Stimulated activated naive CD8-positive, alpha-beta T cell treated with anti-CD3 and anti-CD28 coated beads, Interleukin-15, Interleukin-2, amounts not matched to agents 100 U/mL and 50 U/mL, for 24 hours (primary cell): ENCODE results near the gene CUL4B.
"Not testable (repeated sequence)": the region's sequence is repeated elsewhere in the genome, so short reads cannot be mapped to it uniquely, and the experiment has no call there.

Experiments
- ATAC-seq: fragments of 150-1000 bp; cut with Tn5 transposase; one replicate; pipeline ENCODE4 v1.10.0; 2021
- DNase-seq: peaks from one replicate; pipeline ENCODE4 v3.0.0; 2021

CUL4B gene

DNA sequence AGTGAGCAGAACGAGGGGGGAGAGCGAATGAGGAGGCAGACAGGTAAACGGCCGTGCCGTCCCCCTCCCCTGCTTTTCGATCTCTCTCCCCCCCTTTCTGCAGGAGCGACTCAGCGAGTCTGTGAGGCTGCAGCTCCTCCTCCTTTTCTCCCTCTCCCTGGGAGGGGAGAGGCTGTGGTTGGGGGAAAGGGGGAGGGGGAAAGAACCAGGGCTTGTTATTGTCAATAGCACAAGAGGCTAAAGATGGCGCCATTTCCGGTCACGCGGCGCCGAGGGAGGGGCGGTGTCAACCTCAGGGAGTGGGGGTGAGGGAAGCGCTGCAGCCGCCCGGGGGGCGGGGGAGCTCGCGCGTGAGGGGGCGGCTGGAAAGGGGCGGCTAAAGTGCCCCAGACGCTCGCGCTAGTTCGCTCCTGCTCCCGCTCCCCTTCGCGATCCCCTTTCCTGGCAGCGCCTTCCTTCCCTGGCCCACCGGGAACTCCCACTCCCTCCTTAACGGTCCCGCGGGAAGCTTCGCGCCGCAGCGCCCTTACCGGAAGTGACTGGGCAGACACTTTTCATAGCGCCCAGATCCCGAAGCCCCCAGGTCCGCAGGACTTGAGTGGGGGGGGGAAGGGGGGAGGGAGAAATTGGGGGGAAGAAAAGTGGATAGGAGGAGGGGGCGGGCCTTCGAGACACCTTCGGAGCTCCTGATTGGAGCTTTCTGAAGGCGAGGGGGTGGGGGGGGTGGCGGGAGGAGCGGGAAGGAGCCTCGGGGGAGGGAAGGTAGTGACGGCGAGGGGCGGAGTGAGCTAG, at the start of gene CUL4B:
TSS of gene CUL4B (minus strand) at position 121 of the 792 bp plus-strand sequence. CDS start 324 bp downstream, outside the sequence.
- DNase-seq: peak; percentile 88
- peak; percentile 91 for ATAC-seq

DNA sequence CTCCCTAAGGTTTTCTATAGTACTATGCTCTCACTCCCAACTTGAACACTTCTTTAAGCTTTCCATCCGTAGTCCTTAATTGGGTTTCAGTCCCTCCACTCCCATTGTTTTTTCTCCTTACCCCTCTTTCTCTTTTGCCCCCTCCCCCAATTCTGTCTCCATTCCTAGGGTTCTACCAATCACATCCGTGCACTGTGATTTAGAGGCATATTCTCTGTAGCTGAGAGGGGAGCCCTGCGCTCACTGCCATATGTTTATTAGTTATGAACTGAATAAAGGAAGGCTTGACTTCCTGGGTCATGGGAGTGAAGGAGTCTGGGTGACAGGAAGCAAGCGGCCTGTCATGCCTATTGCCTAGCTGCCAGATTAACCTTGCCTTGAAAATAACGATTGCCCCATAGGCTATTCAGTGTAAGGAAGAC, 43.6 kb upstream of the CUL4B start:
- DNase-seq: peak; percentile 8

DNA sequence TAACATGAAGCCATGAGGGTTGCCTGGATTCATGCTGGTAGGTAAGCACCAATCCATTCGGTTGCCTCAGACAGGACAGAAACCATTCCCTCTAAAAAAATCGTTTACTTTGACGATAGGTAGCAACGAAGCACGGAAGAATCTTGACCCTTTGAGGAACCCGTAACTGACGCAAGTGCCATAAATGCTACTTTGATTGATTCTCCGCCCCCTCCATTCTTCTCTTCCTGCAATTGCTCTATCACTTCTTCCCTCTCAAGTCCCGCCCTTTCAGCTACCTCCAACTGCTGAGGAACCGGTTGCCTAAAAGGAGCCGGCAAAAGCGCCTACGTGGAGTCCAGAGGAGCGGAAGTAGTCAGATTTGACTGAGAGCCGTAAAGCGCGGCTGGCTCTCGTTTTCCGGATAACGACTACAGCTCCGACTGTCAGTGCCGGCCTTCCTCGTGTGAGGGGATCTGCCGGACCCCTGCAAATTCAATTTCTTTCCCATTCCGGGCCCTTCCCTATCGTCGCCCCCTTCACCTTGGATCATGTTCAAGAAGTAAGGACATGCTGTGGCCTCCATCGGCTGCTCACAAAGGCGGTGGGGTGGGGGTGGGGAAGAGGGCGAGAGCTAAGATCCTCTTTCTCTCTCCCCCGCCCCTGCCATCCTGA, 43.1 kb upstream of the CUL4B start, which contains the start of gene MCTS1:
TSS of gene MCTS1 (plus strand) at position 395 of the 654 bp plus-strand sequence. CDS start at position 531, 136 bp downstream.
- ATAC-seq (peak; percentile 98), DNase-seq (peak; percentile 73)

More for the DNA sequence above, 43.6 kb upstream of the CUL4B start:
- ATAC-seq: peak; percentile 67

DNA sequence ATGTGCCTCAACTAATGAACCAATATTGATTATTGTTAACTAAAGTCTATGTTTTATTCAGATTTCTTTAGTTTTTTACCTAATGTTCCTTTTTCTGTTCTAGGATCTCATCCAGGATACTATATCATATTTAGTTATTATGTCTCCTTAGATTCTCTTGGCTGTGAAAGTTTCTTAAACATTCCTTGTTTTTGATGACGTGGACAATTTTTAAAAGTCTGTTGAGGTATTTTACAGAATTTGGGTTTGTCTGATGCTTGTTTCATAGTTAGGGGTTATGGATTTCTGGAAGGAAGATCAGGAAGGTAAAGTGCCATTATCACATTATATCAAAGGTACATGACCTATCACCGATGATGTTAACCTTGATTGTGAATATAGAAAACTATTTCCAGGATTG, 24.9 kb upstream of the CUL4B start:
- ATAC-seq (no peak), DNase-seq (no peak)

DNA sequence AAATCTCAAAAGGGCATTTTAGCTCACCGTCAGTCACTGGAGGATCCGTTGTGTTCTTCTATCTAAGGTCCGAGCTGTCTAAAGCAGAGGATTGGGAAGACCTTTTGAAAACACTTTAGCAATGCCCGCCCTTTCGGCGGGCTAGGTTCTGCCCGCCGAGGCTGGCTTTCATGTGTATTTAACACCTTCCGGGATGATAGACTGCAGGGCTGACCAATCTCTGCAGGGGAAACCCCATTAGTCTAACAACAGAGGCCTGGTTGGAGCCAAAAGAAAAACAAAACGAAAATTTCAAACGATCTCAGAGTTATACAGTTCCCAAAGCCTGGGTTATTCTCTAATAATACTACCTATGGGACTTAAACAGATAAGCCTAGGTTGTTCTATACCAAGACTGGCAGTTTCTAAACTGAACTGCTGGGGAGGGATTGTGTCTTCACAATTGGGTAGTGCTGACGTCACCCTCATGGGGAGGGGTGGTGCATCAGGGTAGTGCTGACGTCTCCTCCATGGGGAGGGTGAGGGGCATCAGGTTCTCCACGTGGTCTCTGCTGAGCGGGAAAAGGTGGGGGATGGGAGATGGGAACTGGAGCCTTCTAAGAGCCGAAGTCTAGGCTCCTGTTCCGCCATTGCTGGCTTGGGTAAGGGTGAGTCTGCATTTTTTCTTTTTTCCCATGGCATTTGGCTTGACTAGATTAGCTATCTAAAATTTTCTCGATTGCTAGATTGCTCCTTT, 14.8 kb upstream of the CUL4B start:
- DNase-seq (no peak), ATAC-seq (no peak)

DNA sequence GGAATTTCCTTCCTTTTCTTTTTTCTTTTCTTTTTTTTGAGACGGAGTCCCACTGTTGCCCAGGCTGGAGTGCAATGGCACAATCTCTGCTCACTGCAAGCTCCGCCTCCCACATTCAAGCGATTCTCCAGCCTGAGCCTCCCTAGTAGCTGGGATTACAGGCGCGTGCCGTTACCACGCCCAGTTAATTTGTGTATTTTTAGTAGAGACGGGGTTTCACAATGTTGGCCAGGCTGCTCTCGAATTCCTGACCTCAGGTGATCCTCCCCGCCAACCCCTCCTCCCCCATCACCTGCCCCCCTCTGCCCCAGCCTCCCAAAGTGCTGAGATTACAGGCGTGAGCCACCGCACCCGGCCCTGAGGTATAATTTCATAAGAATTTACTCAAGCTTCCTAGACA, 13.0 kb upstream of the CUL4B start:
- not testable (repeated sequence) for ATAC-seq, DNase-seq

DNA sequence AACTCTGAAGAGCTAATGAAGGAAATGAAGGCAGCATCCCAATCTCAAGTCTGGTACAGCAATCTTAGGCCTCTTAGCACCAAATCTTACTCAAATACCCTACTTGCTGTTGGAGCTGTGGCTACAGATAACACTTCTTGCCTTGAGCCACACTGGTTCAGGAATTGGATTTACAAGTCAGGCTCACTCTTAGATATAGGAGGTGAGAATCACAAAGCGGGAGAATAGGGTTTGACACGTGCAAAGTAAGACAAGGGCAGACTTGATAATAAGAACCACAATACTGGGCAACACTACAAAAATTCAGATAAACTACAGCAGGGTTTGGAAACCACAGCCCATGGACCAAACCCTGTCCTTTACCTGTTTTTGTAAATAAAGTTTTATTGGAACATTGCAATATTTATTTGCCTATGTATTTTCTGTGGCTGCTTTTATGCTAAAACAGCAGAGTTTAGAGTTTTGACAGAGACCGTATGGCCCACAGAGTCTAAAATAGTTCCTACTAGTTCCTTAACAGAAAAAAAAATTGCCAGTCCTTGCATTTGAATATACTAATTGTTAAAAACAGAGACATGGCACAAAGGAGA, 9.3 kb upstream of the CUL4B start:
- ATAC-seq (no peak), DNase-seq (no peak)

DNA sequence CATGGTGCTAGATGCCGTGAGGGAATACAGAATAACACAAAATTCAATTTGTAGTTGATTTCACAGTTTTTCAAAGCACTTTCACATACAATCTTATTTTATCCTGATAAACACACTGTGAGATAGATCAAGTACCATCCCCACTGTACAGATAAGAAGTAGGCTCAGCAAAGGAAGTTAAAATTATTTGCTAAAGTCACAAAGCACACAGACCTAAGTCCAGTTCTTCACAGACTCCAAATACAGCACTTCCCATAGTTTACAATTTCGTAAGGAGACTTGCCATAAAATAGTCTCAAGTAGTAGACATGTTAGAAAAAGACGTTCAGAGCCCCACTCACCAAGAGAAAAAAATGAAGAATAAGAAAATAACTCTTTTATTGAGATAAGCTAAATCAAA, 7.8 kb upstream of the CUL4B start:
- ATAC-seq: no peak
- no peak for DNase-seq

DNA sequence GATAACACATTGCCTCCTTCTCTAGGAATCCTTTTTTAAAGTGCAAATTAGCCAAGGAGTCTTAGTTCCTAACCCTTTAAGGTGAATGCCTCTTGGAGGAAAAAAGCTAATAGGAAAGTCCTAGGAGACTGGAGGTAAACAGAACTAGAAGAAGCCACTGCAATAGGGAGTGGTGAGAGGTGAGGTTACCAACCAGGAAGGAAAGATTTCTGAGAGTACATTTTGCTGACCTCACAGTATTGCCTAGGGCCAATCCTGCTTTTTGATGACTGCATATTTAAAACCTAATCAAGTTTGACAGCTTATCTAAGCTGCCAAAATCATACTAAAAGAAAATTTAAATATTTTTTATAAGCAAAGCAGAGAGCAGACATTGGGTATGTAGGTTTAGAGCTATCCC, 7.3 kb upstream of the CUL4B start:
- DNase-seq (no peak), ATAC-seq (no peak)

DNA sequence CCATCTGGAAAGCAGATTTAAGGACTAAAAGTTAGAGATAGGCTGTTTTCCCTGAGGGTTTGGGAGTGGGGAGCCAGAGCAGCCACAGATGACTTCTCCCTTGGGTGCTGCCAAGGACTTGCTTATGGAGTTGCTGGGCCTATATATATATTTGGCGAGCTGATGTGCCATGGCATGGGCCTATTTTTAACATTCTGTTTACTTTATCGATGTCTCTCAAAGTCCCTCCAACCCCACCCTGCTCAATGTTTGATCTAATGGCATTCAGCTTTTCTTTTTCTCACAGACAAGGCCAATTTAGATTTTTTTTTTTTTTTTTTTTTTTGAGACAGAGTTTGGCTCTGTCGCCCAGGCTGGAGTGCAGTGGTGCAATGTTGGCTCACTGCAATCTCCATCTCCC, 6.1 kb upstream of the CUL4B start:
- DNase-seq (no peak), ATAC-seq (no peak)

DNA sequence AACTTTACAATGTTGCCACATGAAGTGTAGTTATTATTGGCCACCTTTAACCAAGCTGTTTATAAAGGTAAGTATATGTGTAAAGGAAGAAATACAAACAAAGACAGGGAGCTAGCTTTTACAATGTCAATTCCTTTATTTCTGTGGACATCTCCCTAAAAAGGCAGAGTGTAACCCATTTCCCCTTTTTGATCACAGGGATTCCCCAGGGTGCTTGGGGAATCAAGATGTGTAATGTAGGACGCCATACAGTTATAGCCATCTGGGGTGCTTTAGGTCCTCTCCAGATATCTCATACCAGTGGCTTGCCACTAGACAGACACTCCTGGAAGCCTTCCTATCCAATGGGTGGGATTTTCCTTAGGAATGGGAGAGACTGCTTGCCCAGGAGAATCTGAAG, 4.2 kb upstream of the CUL4B start:
- no peak for DNase-seq

DNA sequence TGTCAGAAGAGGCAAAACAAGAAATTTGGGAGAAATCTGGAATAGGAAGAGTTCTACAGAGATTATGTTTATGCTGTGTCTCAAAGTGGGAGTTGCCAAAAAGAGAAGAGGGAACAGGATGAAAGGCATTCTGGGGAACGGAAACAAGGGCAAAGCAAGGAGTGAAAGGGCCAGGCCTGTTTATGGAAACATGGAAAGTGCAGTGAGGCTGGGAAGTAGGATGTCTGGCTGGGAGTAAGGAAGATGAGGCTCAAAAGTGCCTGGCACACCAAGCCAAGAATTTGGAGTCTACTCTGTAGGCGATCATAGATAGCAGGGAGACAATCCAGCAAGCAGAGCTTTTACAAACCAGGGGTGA, 1.8 kb upstream of the CUL4B start:
- ATAC-seq (no peak), DNase-seq (no peak)

More for the DNA sequence above, 4.2 kb upstream of the CUL4B start:
- no peak for ATAC-seq

DNA sequence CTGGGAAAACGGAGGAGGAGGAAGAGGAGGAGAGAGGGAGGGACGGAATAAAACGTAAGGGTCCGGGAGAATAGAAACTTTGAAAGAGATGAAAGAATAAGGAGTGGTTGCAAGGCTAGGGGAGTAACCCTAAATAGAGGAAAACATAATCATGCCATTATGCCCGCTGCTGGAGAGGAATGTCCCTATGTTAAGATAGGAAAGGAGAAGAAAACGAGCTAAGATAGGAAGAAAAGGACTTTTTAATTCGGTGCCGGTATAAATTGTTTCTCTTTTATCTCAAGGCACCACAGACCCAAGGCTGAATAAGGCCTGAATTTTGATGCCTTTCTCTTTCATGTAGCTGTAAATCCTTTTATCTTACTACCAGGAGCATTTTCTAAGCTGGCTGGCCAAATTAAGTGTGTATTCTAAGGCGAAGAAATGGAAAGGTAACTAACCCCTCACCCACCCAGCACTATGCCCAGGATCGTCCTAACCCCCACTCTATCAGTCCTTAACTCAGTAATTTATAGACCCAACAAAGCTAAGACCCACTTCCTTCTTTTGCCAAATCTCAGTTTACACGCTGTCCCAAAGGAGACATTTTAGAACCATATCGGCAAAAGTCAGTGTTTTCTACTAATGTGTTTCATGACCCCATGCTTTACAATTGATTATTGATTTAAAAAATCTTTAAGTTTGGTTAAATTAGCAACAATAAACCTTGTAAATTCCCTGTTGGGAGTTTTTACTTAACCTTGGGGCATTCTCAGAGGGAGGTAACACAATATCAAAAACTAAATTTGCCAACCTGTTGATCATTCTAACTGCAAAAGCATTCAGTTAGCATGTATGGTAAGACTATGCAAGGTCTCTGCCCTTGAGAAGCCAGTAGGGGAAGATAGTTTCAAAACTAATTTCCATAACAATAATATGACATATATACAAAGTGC, 1.1 kb upstream of the CUL4B start:
- no peak for DNase-seq
- no peak for ATAC-seq

DNA sequence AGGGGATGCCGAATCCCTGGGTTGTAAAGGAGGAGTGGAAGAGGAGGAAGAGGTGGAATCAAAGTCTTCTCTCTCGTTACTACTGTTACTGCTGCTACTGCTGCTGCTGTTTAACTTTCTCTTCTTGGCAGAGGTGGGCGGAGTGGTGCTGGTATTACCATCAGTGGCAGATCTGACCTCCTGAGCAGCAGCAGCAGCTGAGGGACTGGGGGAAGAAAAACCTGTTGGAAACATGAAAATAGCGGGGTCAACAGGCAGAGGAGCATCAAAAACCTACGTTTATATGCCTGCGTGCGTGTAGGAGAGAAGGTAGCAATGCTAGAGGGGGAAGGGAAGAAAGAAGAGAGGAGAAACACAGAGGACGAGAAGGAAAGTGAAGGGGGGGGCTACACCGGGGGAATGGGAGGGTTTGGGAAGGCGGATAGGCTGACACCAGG, 339 bp downstream of the CUL4B start:
- DNase-seq: peak; percentile 37
- peak; percentile 35 for ATAC-seq

DNA sequence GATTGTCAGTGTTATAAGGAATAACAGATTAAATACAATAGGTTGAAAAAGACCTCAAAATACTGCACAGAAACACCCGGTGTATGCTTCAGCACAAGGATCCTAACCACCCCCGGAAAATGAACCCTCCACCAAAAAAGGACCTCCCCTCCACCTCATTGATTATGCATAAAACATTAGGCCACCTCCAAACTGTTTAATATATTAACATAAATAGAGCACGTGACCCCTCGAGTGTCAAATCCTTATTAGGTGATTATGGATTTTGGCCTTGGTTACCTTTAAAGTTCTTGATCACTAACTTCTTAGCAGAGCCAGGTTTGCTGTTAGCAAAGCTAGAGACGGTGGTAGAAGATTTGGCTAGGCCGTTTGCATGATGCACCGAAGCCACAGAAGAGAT, 958 bp downstream of the CUL4B start:
- no peak for DNase-seq

DNA sequence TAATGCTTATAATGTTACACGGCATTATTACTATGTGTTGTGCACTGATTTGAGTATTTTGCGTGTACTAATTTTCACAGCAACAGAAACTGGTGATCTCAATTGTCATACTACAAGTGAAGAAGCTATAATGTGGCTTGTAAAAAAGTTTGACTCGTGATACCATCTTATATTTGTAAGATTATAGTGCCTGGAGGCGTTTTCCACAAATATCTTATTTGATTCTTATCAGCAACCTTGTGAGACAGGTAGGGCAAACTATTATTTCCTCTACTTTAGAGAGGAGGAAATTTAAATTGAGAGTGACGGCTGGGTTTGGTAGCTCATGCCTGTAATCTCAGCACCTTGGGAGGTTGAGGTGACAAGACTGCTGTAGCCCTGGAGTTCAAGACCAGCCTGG, 4.5 kb downstream of the CUL4B start:
- ATAC-seq (no peak), DNase-seq (no peak)

More for the DNA sequence above, 958 bp downstream of the CUL4B start:
- ATAC-seq: no peak

DNA sequence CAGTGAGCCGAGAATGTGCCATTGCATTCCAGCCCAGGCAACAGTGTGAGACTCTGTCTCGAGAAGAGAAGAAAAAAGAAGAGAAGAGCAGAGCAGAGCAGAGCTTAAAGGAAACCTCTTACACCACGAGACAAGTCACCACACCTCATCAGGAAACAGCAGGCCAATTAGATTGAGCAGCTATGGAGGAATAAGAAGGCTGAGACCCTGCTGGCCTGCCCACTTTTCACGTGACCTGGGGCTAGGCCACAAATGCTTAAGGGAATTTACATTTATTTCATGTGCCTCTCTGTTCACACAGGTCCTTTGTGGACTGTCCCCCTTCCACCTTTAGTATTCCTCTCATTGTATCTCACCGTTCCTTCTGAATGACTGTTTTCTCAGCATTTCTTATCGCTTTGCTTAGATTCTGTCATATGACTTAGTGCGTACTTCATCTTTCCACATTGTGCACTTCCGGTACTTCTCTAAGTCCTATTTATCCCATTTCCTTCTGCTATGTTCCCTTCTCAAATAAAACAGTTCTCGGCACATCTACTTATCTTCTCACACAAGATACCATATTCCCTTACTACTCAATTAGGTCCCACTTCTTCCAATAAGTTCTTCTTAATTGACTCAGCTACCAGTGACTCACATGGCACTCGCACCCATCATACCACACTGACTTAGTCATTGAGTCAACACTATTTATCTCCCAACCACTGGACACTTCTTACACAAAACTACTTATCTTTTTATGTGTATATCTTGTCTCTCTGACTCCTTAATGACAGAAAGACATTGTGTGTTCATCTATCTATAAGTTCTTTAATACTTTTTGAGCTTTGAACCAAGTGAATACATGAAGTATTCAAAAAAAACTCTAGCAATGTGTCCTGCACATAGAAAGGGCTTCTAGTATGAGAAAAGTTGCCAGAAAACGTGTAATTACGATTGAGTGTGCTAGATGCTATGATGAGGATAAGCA, 11.0 kb downstream of the CUL4B start:
- peak; percentile 93 for ATAC-seq
- DNase-seq: peak; percentile 9

DNA sequence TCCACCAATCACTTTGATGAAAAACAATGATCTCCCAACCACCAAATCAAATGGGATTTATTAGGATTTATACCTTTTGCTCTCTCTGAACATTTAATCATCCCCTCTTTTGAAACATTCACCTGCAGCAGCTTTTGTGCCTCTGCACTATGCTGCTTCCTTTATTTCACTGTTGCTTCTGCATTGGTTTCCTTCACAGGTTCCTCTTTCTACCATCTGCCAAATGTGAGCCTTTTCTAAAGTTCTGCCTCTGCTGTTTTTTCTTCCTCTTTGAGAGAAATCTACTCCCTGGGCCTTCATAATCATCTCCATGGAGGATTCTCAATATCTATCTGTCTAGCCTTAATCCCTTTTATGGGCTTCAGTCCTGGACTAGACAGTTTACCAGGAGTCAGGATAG, 24.7 kb downstream of the CUL4B start:
- ATAC-seq: no peak
- no peak for DNase-seq

DNA sequence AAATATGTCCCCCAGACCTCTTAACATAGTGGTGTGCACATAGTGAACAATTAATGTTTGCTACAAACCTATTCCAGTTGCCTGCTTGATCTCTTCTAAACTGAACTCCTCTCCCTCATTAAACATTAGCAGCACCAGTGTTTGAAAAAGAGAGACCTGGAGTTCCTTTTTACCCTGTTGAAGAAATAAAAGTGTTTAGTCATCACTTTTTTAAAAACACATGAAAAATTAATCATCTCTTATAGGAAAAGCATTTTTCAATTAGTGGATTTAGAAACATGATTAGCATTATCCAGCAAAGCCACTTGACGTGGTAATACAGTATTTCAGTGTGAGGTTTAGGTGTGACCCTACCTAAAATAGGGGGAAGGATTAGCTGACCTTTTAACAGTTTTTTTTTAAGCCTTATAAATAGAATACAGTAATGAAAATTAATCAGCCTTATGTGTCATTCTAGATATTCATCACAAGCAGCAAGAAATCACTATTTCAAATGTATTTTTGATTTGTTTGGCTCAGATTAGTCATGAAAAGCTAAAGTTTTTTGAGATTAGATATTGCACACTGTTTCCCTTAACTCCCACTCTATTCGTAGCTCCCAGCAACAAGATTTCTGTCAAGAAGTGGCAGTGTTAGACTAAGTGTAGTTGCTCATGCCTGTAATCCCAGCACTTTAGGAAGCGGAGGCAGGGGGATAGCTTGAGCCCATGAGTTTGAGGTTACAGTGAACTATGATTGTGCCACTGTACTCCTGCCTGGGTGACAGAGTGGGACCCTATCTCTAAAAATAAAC, 26.2 kb downstream of the CUL4B start:
- DNase-seq (no peak), ATAC-seq (no peak)
